CD4-positive, alpha-beta memory T cell (primary cell): ENCODE data around the gene ORC2. TPM values are rescaled to one million over a fixed set of nuclear protein-coding genes. Genes with fewer than 3 reads are reported as not detected.

Experiments used
- polyA plus RNA-seq, 2 donors: library from polyadenylated mRNA; unstranded; fragments of 300-500 nt; fragmentation: Illumina TruSeq; gene quantifications; one replicate each; pipeline ENCODE4 v1.2.3, GENCODE V29; 2021
- total RNA-seq, 2 experiments: library from RNA; stranded (reverse); gene quantifications; one replicate each; pipeline ENCODE4 v1.2.3, GENCODE V29; 2021

ORC2 gene
- total and polyA plus RNA-seq, 4 experiments from 2014 or later: 9.1 to 76.4 (median 42.9) TPM

Other genes starting within 250 kb of the ORC2 start
- gene BZW1, start 151.8 kb downstream of the ORC2 start, total RNA-seq: 100 to 1,000 TPM; 126 to 133 TPM
- 100 to 1,000 TPM; 198 to 257 TPM for gene BZW1, start 151.8 kb downstream of the ORC2 start, polyA plus RNA-seq
- gene CLK1, start 99.0 kb downstream of the ORC2 start, total RNA-seq: 100 to 1,000 TPM; 472 to 499 TPM
- 10 to 100 TPM; 18.1 to 51.9 TPM for gene CLK1, start 99.0 kb downstream of the ORC2 start, polyA plus RNA-seq
- gene PPIL3, start 74.6 kb downstream of the ORC2 start, total RNA-seq: 10 to 100 TPM; 48.0 to 57.7 TPM
- gene PPIL3, start 74.6 kb downstream of the ORC2 start, polyA plus RNA-seq: 10 to 100 TPM; 18.7 to 27.2 TPM
- 10 to 100 TPM; 30.0 to 30.3 TPM for gene NIF3L1, start 74.3 kb downstream of the ORC2 start, total RNA-seq
- 10 to 100 TPM; 22.4 to 23.0 TPM for gene NIF3L1, start 74.3 kb downstream of the ORC2 start, polyA plus RNA-seq
- 10 to 100 TPM; 33.1 to 36.4 TPM for gene HYCC2, start 108.0 kb upstream of the ORC2 start, total RNA-seq
- gene HYCC2, start 108.0 kb upstream of the ORC2 start, polyA plus RNA-seq: 10 to 100 TPM; 23.5 to 25.2 TPM
- gene NDUFB3, start 108.3 kb upstream of the ORC2 start, total RNA-seq: 10 to 100 TPM; 48.7 to 53.6 TPM
- gene NDUFB3, start 108.3 kb upstream of the ORC2 start, polyA plus RNA-seq: 100 to 1,000 TPM; 261 to 298 TPM
- gene CFLAR, start 152.5 kb upstream of the ORC2 start, total RNA-seq: 100 to 1,000 TPM; 222 to 235 TPM
- 100 to 1,000 TPM; 127 to 155 TPM for gene CFLAR, start 152.5 kb upstream of the ORC2 start, polyA plus RNA-seq
- gene CASP10, start 219.5 kb upstream of the ORC2 start, total RNA-seq: 10 to 100 TPM; 30.6 to 36.6 TPM
- 10 to 100 TPM; 15.3 to 15.5 TPM for gene CASP10, start 219.5 kb upstream of the ORC2 start, polyA plus RNA-seq